Activated naive CD4-positive, alpha-beta T cell treated with Interleukin-2 at 50 U/mL for 16 hours (primary cell): ENCODE results near the gene KCNJ4.
"Not testable (repeated sequence)": the region's sequence is repeated elsewhere in the genome, so short reads cannot be mapped to it uniquely, and the experiment has no call there.

Source experiments
- DNase-seq: peaks from one replicate; pipeline ENCODE4 v3.0.0-alpha.2; 2020

KCNJ4 gene

DNA sequence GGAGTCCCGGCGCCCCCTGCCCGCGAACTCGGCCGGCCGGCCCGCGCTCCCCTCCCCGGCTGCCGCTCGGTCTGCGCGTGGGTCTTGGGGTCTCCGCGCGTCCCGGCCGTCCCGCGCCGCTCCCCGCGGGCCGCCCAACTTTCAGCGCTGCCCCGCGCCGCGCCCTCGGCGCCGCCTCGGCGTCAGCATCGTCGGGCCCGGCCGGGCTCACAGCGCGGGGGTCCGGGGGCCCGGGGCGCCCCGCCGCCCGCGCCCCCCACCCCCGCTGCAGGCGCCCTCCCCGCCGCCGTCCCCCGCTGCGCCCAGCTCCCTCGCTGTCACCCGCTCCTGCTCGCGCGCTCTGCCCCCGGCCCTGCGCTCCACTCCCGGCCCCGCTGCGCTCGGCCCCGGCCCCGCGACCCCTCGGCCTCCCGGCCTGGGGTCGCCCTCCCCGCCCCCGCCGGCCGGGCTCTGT, at the start of gene KCNJ4:
Gene KCNJ4, minus strand, starts transcription at position 124 of the 454 bp plus-strand sequence. CDS start 27,067 bp downstream, outside the sequence.
- DNase-seq, result no peak

DNA sequence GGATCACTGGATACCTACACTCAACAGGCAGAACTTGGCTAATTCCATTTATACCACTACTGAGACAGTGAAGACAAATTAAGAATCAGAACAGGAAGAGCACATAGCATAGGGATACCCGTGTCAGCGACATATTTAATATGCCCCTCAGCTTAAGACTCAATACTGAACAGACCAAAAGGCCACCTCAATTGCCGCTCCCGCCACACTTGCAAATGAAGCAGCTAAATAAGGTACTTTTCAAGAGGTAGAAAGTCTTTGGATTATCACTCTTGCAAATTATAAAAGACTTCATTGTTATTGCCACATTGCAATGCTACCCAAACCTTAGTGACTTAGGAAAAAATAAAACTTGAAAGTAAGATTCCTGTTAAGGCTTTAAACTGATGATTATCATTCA, 48.0 kb upstream of the KCNJ4 start:
- DNase-seq, result peak; percentile 8

DNA sequence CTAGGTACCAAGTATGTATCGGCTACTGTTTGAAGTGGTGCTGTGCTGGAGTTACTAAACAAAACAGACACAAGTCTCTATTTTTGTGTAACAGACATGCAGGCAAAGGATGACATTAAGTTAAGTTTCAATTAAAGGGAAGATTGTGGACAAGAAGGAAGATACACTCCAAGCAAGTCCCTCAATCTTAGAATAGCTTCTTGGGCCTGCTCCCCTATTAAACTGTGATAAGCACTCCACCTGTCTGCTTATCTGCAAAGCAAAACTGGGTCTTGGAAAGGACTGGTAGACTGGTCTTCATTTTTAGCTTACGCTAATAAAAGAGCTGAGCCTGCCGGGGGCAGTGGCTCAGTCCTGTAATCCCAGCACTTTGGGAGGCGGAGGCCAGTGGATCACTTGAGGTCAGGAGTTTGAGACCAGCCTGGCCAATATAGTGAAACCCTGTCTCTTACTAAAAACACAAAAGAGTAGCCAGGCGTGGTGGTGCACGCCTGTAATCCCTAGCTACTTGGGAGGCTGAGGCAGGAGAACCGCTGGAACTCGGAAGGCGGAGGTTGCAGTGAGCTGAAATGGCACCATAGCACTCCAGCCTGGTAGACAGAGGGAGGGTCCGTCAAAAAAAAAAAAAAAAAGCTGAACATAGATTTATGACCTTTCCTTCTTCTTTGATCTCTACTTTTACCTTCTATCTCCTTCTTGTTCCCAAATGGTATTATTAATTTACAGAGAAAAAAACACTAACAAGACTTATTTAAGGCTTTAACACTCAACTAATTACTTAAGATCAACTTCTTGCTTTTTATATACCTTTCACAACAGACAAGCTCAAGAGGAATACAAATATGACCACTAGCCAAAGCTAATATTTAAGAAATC, 47.0 kb upstream of the KCNJ4 start:
- no peak for DNase-seq

DNA sequence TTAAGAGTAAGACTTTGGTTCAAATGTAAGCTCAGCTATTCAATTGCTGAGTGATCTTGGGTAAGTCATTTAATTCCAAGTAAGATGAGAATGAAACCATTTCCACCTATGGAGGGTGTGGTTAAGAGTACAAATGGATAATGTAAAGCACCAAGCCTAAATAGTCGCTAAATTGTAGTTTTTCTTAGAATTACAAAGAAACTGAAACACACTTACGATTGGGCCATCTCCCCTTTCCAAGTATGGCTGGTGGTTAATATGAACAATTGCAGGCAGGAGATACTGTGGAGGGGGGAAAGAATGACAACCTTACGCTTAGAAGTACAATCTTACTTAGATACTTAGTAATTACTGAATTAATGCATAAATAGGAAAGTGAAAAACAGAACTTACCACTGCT, 42.9 kb upstream of the KCNJ4 start:
- DNase-seq, result no peak

DNA sequence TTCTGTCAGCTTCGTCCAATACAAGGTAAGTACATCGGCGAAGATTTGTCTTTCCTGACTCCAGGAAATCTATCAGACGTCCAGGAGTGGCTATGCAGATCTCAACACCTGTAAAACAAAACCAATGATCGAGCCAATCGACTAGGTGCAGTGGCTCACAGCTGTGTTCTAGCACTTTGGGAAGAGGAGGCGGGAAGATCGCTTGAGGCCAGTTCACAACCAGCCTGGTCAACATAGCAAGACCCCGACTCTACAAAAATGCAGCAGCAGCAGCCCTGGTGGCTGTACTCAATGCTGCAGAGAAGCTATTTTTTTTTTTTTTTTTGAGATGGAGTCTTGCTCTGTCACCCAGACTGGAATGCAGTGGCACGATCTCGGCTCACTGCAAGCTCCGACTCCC, 39.9 kb upstream of the KCNJ4 start:
- DNase-seq, result no peak

DNA sequence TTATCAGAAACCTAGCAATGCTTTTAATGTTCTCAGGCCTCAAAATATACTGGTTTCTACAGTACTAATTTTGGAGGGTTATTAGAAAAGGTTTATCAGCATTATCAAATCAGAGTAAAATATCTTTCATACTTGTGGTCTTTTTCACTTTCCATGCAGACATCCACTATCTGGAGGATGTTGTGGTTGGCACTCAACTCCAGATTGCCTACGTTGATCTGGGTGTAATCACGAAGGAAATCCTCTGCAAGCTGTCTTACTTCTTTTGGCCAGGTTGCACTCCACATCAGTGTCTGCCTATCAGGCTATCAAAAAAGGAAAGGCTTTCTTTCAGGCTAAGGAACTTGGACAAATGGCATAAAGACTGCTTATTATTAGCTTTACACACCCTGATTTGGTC, 39.5 kb upstream of the KCNJ4 start:
- no peak for DNase-seq

DNA sequence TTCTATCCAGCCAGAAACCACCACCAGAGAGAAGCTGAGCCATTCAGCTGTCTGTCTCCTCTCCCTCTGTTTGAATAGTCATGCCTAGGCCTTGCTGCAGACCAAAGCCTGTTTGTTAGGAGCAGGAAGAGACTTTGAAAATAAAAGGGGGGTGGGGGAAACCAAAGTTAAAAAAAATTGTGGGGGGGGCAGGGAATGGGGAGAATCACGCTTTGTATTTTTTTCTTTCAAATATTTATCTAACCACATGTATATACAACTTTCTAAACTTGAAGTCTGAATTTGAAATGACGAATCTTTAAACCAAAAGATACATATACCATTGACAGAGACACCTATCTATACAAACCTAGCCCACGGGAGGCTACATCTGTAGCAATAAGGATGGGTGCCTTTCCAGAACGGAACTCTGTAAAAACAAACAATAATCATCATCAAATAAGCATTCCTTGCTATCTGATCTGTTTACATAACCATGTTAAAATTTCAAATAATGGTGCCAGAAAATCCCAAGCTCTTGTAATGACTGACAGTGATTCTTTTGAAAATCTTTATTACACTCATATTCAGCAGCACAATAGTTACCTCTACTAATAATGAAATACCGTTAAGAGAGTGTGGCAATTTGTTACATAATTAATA, 36.8 kb upstream of the KCNJ4 start:
- no peak for DNase-seq

DNA sequence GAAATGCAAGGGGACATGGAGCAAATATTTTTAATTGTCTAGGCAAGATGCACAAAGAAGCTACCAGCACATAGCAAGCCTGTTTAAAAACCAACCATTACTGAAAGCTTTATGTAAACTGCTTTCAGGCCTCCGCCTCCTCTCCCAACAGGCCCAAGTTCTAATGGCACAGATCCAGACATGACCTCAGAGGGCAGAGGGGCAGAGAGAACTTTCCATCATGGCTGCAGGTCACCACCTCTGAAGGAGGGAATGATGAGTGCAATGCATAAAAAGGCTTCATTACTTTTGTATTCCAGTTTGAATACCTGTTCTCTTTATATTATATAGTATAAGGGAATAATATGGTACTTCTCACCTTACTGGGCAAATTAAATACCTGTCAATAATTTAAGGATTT, 35.9 kb upstream of the KCNJ4 start:
- no peak for DNase-seq

DNA sequence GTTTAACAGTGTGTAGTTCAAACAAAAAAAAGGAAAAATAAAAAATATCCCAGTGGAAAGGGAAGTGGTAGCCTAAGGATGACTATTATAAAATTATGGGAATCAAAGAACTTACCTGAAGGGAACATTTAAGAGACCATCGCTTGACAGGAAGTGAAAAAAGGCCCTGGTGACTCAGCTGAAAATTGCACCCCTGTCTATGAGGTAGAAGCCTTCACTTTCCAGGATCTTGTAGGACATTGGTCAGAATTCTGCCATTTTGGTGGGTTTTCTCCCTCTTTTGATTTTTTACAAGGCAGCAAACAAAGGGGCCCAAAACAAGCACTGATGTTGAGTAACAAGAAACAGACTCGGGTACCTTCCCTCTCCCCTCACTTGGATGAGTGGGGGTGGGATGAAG, 35.5 kb upstream of the KCNJ4 start:
- no peak for DNase-seq

DNA sequence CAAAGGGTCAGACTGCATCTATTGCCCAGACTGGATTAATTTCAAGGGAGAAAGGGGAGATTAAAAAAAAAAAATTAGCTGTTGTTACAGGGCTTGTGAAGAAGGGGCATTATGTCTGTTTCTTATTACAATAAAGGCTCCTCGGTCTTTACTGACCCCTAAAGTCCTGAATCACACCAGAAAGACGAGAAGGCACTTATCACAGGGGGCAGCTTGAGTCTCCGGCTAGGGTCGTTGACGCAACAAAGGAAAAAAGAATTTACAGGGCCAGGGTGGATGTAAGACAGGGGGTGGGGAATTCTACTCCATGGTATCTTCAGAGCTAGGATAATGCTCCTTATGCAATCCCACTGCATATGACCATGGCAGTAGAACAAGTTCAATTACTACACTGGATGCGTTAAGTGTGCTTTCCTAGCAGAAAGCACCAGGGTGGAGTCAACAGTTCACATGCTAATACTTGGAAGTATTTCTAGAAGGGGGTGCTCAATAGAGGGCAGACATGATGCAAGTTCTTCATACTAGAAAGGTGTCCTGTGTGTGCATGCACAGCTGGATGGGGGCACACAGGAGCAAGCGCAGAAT, 34.7 kb upstream of the KCNJ4 start:
- no peak for DNase-seq

DNA sequence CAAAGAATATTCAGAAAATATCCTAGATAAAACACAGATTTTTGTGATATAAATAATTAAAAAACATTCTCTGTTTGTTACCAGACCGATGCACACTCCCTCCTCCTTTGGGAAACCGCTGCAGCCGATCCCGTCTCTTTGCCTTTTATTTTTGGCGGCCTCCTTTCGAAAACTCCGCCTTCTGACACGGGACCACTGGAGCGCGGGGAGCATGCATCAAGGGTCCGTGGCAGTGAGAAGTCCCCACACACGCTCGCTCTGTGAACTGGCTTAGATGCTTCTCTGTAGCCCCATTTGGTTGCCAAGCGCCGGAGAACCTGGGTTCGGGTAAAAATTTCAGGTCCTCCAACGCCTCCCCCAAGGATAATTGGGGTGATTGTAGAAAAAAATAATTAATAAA, 34.1 kb upstream of the KCNJ4 start:
- DNase-seq, result no peak

DNA sequence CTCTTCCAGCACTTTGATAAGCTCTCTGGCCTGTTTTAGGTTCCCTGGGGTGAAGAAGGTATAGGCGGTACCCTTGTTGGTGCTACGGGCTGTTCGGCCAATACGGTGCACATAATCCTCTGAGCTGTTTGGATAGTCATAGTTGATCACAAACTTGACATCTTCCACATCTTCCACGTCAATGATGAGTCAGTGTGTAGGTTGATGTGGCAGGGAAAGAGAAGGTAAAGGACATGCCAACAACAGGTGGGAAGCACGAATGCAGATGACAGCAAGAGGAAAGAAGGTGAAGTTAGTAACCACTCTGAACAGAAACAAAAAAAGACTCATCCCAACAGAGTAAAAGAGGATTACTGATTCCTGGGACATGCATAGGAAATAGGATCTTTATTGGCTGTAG, 32.9 kb upstream of the KCNJ4 start:
- DNase-seq, result no peak

DNA sequence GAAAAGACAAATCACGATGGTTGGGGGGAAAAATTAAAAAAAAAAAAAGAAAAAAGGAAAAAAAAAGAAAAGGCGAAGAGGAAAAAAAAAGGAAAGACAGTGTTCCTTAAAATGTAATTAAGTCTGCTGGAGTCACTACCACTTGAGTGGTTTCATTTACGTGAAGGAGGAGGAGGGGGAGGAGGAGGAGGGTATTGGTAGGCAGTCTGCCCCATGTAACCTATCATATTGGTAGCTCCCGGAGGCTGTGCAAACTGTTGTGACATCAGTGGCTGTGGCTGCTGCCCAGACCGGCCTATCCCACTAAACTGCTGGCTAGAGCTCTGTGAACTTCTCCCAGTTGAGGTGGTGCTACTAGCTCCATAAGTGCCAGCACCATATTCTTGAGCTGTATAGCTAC, 30.8 kb upstream of the KCNJ4 start:
- no peak for DNase-seq

DNA sequence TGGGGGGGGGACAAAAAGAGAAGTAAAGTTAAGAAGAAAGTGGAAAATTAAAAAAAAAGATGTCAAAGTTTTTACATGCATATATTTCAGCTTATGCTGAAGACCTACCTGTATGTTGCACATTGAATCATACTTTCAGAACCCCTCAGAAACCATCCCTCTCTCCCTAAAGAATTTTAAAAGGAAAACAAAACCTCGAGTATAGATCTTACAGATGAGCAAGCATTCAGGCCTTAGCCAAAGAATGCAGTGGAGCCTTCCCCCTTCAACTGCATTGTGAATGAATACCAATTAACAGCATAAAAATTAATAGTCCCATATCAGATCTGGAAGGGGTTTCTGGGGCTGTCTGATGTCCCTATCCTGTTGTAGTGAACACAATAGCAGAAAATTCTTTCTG, 29.2 kb upstream of the KCNJ4 start:
- no peak for DNase-seq

DNA sequence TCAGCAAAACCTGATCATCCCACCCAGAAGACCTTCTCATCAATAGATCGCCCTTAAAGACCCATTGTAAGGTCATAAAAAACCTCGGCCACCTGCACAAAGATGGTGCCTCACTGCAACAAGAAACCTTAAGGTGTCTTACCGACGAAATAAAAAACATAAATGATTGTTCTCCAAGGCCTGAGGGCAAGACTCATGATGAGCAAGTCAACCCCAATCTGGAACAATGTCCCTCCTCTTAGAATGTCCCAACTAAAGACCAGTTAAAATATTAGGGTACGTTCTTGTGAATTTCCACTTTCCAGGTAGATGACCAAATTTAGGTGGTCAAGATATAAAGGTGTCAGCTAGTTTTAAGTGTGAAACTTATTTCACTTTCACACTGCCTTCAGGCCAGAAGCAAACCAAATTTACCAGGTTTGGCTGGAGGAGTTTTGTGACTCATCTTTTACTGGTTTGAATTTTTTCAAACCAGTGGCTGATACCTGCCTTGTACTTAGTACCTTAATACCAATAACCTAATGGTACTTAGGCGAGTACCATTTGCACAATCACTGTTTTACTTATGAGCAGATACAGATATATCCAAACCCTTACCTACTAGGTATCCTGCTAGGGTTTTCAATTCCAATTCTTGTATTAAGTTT, 27.8 kb upstream of the KCNJ4 start:
- DNase-seq, result no peak

DNA sequence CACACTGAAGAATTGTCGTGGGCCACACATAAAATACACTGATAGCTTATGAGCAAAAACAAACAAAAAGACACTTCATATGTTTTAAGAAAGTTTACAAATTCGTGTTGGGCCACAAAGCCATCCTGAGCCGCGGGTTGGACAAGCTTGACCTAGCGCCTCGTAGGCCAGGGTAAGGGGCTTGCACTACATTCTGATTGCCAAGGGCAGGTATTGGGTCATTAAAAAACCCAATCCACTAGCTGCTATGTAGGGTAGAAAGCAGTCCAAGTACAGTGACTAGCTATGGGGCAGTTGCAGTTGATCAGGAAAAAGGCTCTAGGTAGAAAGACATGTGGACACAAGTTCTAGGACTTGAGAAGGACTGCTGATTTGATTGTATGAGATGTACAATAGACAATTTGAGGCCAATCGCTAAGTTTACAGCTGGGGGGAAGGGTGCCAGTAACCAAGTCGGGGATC, 26.9 kb upstream of the KCNJ4 start:
- no peak for DNase-seq

DNA sequence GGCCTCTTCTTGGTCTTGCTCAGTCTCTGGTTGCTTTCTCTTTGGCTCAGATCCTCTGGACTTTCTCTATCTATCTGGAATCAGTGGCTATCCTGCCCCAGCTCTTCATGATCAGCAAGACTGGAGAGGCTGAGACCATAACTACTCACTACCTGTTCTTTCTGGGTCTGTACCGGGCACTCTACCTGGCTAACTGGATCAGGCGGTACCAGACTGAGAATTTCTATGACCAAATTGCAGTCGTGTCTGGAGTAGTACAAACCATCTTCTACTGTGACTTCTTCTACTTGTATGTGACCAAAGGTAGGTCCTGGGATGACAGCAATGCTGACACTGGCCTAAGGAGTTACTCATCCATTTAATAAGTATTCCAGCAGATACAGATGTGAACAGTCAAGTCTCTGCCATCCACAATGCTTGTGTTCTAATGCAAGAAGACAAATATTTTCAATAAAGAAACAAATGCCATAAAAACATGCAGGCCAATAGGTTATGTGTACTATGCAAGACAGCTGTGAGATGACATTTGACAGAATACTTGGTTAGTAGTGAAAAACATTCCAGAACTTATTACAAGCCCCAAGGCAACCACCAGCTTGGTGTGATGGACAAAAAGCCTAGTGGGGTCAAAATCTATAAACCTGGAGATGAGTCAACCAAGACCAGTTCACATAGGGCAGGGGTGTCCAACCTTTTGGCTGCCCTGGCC, 26.3 kb upstream of the KCNJ4 start:
- no peak for DNase-seq

DNA sequence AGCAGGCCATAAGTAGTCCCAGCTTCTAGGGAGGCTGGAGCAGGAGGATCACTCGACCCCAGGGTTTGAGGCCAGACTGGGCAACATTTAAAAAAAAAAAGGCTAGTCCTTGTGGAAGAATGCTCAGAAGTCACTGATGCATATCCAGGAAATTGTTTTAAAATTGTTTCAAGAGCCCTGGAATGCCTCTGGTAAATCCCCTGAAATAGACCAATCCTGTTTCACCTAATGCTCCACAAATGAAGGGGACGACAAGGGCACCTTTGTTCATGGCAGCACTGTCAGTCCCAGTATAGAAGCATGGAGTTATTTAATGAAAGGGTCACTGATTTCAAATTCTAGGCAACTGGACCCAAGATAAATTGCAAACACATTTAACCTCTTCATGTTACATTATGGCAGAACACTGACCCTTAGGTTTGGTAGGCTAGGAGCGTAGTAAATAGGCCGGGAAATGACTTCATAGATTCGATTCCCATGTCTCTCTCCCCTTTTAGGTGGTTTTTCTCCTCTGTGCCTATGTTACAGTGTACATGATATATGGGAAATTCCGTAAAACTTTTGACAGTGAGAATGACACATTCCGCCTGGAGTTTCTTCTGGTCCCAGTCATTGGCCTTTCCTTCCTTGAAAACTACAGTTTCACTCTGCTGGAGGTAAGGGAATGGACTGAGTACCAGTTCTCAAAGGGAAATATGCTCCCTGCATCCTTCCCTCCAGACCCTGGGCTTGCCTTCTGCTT, 24.3 kb upstream of the KCNJ4 start:
- DNase-seq, result no peak

DNA sequence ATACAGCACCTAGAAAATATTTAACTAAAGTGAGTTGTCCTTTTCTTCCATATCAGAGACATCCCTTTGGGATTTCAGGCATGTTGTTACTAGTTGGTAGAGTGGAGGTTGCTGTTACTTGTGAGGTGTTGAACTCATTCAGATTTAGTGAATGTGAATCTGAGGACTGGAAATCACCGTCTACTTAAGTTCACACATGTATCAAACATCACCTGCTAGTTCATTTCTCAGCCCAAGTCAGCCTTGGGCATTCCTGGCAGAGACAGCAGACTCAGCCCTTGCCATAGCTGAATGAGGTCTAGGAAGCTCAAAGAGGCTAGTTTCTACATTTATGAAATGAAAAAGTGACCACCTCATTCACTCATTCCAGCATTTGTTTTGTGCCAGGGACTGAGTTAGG, 22.6 kb upstream of the KCNJ4 start:
- no peak for DNase-seq

DNA sequence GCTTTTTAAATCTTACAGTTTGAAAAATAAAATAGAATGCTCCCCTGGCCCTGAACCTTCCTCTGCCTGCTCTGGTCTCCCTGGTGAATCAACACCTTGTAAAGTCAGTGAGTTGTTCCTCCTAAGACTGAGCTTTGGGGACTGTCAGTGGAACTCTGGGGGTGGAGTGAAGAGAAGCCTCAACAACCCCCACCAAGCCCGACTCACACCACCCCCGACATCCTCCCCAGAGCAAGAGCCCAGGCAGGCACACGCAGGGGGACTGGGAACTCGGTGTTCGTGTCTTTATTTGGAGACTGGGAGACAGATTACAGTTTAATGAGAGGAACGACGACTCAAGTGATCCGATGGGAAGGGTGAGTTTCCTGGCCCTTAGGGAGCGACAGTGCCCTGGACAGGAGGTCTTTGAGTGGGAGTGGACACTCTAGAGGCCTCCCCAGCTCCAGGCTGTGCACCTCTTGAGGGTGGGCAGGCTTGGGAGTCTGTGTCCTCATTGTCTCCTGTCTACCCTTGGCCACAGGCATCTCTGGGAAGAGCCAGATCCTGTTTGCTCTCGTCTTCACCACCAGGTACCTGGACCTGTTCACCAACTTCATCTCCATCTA, 19.1 kb upstream of the KCNJ4 start:
- no peak for DNase-seq

DNA sequence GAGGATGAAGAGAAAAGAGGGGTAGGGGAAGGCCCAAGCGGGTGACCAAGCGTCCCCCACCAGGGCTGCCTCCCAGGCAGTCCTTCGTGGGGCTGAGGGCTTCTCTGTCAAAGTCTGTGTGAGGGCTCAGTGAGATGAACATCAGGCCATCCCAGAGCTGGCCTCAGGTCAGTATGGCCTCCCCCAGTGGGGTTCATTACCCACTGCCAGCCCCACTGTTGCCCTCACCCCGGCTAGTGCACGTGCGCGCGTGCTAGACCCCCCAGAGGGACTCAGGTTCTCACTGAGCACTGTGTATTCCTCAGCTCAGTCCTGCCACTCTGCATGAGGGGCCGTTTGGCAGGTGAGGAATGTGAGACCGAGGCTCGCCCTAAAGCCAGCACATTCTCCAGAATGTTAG, 16.2 kb upstream of the KCNJ4 start:
- no peak for DNase-seq

DNA sequence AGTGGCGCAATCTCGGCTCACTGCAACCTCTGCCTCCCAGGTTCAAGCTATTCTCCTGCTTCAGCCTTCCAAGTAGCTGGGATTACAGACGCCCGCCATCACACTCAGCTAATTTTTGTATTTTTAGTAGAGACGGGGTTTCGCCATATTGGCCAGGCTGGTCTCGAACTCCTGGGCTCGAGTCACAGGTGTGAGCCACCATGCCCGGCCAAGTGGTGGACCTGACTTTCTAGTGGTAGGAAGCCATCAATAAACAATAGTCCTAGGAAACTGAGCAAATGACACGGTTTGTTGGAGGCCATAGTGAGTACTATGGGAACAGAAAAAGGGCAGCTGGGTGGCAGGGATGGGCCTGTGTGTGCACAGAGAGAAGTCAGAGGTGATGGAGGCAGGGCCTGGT, 15.2 kb upstream of the KCNJ4 start:
- DNase-seq, result not testable (repeated sequence)
